Kidney (tissue), 14 donors: ENCODE measurements around the gene RNASE13. TPM values are rescaled to one million over a fixed set of nuclear protein-coding genes. Genes with fewer than 3 reads are reported as not detected.
"Not testable (repeated sequence)": the region's sequence is repeated elsewhere in the genome, so short reads cannot be mapped to it uniquely, and the experiment has no call there.

Experiments used
- DNase-seq, 5 donors: peaks; one replicate each; pipeline ENCODE4 v3.0.0-alpha.2; 2013 to 2020
- FAIRE-seq: peaks from 2 replicates; lab custom pipeline; 2012; peaks lifted over from hg19 to GRCh38; lab: Jason Lieb, UNC
- H3K27ac ChIP-seq, 2 donors: one replicate each; pipeline ENCODE4 v1.7.0; 2013; ENCODE audit warnings: low read depth in 2 of 2, low read length in 2 of 2, inconsistent platforms in 1 of 2
- H3K27me3 ChIP-seq: one replicate; pipeline ENCODE4 v1.7.1; 2013; ENCODE audit warnings: low read length, inconsistent platforms; ENCODE audit not compliant: control insufficient read depth, insufficient read depth
- H3K36me3 ChIP-seq, 3 donors: one replicate each; pipeline versions ENCODE4 v1.7.0 to v1.7.1; 2013; ENCODE audit warnings: low read length in 3 of 3, control low read depth in 1 of 3, inconsistent platforms in 1 of 3; ENCODE audit not compliant: insufficient read depth in 3 of 3, control insufficient read depth in 2 of 3
- H3K4me1 ChIP-seq, 3 donors: one replicate each; pipeline versions ENCODE4 v1.7.0 to v1.7.1; 2013; ENCODE audit warnings: low read length in 3 of 3, inconsistent platforms in 1 of 3, low read depth in 1 of 3; ENCODE audit not compliant: control insufficient read depth in 2 of 3, insufficient read depth in 2 of 3
- H3K4me3 ChIP-seq, 3 donors: one replicate each; pipeline versions ENCODE4 v1.7.0 to v1.8.1; 2013; ENCODE audit warnings: low read length in 3 of 3, control low read depth in 1 of 3, inconsistent platforms in 1 of 3
- H3K9ac ChIP-seq, 3 donors: one replicate each; pipeline versions ENCODE4 v1.7.0 to v1.7.1; 2013; ENCODE audit warnings: low read length in 3 of 3, control low read depth in 1 of 3, inconsistent platforms in 1 of 3
- H3K9me3 ChIP-seq, 3 donors: one replicate each; pipeline versions ENCODE4 v1.7.0 to v1.7.1; 2013; ENCODE audit warnings: low read length in 3 of 3, control low read depth in 1 of 3, inconsistent platforms in 1 of 3; ENCODE audit not compliant: control insufficient read depth in 2 of 3, insufficient read depth in 1 of 3
- intact Hi-C: fragments of 100-400 bp; cut with DNase I; formaldehyde crosslinking; loops from one replicate; pipeline ENCODE4 v1.11.1; 2022
- polyA plus RNA-seq: library from polyadenylated mRNA; stranded (reverse); fragments of 350-450 nt; fragmentation: Illumina TruSeq; extraction: RNeasy Lipid Tissue Mini Kit (QIAGEN cat#74804); gene quantifications from one replicate; pipeline ENCODE4 v1.2.3, GENCODE V29; 2014; ENCODE audit warnings: low read depth, low replicate concordance; ENCODE audit not compliant: insufficient read depth
- total RNA-seq: library from RNA; stranded (reverse); fragmentation: NEBNext Ultra II Directional; extraction: Animal tissue kit (Norgen Biotek cat#: 25700); gene quantifications from one replicate; pipeline ENCODE4 v1.2.1, GENCODE V29; 2021
- TF ChIP-seq, protein P1 (sequence below): IDR thresholded peaks from 3 replicates; pipeline ENCODE4 v1.5.1; 2012; ENCODE audit warnings: mild to moderate bottlenecking, moderate library complexity, borderline replicate concordance; ENCODE audit not compliant: insufficient read depth; ENCODE audit errors: extremely low read depth
- donor health status: control.
- donor health status: control.
- donor health status: control.
- donor health status: control.
- donor health status: control.
- donor health status: DM: yes; HTN: yes; CAD: no.
- donor health status: Normal renal cell carcinoma (clear cell type).

RNASE13 gene
- total and polyA plus RNA-seq, 2 donors from 2014 or later, result not detected

DNA sequence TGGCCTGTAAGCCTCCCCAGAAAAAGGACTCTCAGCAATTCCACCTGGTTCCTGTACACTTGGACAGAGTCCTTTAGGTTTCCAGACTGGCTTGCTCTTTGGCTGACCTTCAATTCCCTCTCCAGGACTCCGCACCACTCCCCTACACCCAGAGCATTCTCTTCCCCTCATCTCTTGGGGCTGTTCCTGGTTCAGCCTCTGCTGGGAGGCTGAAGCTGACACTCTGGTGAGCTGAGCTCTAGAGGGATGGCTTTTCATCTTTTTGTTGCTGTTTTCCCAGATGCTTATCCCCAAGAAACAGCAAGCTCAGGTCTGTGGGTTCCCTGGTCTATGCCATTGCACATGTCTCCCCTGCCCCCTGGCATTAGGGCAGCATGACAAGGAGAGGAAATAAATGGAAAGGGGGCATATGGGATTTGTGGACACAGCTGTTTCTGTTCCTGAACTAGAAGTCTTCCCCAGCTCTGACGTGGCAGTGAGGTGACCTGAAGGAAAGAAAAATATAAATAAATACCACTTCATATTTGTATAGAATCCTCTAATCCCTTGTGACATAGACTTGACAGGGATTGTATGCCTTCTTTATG is 8.9 kb upstream of the RNASE13 start:
- H3K9ac ChIP-seq, result peak overlapping the region in 1 of 3 donors; percentile 32
- H3K27me3 ChIP-seq, result no peaks in the 10 kb centered on the region
- DNase-seq, result no peak
- no peaks in the 10 kb centered on the region for H3K36me3 ChIP-seq
- H3K9me3 ChIP-seq, result no peaks in the 10 kb centered on the region
- TF ChIP-seq, protein P1, sequence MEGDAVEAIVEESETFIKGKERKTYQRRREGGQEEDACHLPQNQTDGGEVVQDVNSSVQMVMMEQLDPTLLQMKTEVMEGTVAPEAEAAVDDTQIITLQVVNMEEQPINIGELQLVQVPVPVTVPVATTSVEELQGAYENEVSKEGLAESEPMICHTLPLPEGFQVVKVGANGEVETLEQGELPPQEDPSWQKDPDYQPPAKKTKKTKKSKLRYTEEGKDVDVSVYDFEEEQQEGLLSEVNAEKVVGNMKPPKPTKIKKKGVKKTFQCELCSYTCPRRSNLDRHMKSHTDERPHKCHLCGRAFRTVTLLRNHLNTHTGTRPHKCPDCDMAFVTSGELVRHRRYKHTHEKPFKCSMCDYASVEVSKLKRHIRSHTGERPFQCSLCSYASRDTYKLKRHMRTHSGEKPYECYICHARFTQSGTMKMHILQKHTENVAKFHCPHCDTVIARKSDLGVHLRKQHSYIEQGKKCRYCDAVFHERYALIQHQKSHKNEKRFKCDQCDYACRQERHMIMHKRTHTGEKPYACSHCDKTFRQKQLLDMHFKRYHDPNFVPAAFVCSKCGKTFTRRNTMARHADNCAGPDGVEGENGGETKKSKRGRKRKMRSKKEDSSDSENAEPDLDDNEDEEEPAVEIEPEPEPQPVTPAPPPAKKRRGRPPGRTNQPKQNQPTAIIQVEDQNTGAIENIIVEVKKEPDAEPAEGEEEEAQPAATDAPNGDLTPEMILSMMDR, result no peak
- H3K4me3 ChIP-seq, result no peak overlapping the region
- intact Hi-C loops, result no loop called here
- H3K27ac ChIP-seq, result peak overlapping the region; percentile 64 to 74
- no peak for FAIRE-seq
- peaks cover 7 to 39% (median 25%) of the 10 kb centered on the region in 3 donors for H3K4me1 ChIP-seq

DNA sequence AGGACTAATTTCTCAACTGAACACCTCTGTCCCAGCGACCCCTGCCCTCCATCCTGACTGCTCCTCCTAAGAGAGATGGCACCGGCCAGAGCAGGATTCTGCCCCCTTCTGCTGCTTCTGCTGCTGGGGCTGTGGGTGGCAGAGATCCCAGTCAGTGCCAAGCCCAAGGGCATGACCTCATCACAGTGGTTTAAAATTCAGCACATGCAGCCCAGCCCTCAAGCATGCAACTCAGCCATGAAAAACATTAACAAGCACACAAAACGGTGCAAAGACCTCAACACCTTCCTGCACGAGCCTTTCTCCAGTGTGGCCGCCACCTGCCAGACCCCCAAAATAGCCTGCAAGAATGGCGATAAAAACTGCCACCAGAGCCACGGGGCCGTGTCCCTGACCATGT is 8.3 kb upstream of the RNASE13 start:
- intact Hi-C loops, result no loop called here
- Histone ChIP-seq H3K36me3 (no peaks in the 10 kb centered on the region), H3K9ac (peak overlapping the region in 1 of 3 donors; percentile 32), H3K27me3 (no peaks in the 10 kb centered on the region), H3K9me3 (no peaks in the 10 kb centered on the region), H3K4me1 (peaks cover 7 to 41% (median 29%) of the 10 kb centered on the region in 3 donors), H3K27ac (peak overlapping the region in 1 of 2 donors; percentile 74), H3K4me3 (no peak overlapping the region)
- TF ChIP-seq, protein P1, result no peak
- DNase-seq, result no peak
- FAIRE-seq, result no peak

DNA sequence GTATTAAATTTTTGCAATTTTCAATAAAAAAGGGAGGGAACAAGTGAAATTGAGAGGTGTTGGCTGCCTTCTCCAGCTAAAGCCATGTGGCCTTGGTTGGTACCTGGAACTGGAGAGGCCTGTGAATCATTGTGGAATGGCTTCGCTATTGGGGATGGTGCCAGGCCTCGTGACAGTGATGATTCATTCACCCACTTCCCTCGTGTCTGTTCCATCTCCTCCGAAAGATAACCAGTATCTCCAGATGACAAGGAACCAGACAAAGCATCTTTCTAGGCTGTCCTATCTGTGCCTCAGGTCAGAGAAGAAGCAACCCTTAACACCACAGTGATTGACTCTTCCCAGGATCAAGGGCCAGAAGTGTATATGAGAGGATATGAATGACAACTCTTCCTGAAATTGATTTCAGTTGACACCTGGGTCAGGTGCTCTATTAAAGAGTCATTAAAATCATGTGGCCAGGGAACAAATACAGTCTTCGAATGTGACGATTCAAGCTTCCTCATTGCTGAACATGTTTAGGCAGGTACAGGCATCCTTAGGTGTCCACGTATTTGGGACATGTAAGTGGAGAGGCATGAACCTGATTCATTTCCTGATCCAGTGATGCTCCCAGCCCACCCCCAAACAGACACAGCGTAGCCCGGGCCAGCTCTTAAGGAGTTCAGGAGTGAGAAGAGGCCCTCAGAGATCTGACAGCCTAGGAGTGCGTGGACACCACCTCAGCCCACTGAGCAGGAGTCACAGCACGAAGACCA is 7.2 kb upstream of the RNASE13 start, which contains the start of gene RNASE7:
TSS of gene RNASE7 (plus strand) at position 687 of the 758 bp plus-strand sequence. CDS start 631 bp downstream, outside the sequence.
- FAIRE-seq, result no peak
- Histone ChIP-seq H3K9me3 (no peaks in the 10 kb centered on the region), H3K27ac (peak within 1 kb of the TSS in 1 of 2 donors; percentile 74), H3K27me3 (no peaks in the 10 kb centered on the region), H3K9ac (peak within 1 kb of the TSS in 1 of 3 donors; percentile 32), H3K4me3 (no peak within 1 kb of the TSS), H3K4me1 (peaks cover 7 to 41% (median 29%) of the 10 kb centered on the region in 3 donors), H3K36me3 (no peaks in the 10 kb centered on the region)
- TF ChIP-seq, protein P1, result no peak
- intact Hi-C loops, result no loop called here
- DNase-seq, result no peak

DNA sequence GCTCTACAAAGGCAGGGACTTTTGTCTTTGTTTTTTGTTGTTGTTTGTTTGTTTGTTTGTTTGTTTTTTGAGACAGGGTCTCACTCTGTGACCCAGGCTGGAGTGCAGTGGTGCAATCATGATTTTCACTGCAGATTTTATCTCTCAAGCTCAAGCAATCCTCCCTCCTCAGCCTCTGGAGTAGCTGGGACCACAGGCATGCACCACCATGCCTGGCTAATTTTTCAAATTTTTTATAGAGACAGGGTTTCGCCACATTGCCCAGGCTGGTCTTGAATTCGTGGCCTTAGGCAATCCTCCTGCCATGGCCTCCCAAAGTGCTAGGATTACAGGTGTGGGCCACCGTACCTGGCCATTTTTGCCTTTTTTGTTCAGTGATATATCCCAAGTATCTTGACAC is 6.3 kb upstream of the RNASE13 start:
- H3K4me3 ChIP-seq, DNase-seq, H3K9me3 ChIP-seq, H3K27me3 ChIP-seq, intact Hi-C loops, FAIRE-seq, H3K27ac ChIP-seq, H3K9ac ChIP-seq, H3K36me3 ChIP-seq: not testable (repeated sequence)
- peaks cover 7 to 41% (median 29%) of the 10 kb centered on the region in 3 donors for H3K4me1 ChIP-seq
